Rectal smooth muscle tissue (tissue), 1 donor: ENCODE data around the gene ANXA7.

Experiments
- H3K27ac ChIP-seq: one replicate; pipeline ENCODE4 v1.7.0; 2013; ENCODE audit warnings: low read depth, low read length, inconsistent platforms
- H3K27me3 ChIP-seq: one replicate; pipeline ENCODE4 v1.7.0; 2013; ENCODE audit warnings: low read length; ENCODE audit not compliant: control insufficient read depth, insufficient read depth
- H3K36me3 ChIP-seq: one replicate; pipeline ENCODE4 v1.7.0; 2013; ENCODE audit warnings: low read length; ENCODE audit not compliant: control insufficient read depth, insufficient read depth
- H3K4me1 ChIP-seq: one replicate; pipeline ENCODE4 v1.7.0; 2013; ENCODE audit warnings: low read length; ENCODE audit not compliant: control insufficient read depth, insufficient read depth
- H3K4me3 ChIP-seq: one replicate; pipeline ENCODE4 v1.7.0; 2013; ENCODE audit warnings: low read length
- H3K9ac ChIP-seq: one replicate; pipeline ENCODE4 v1.7.0; 2013; ENCODE audit warnings: low read length

Gene ANXA7

DNA sequence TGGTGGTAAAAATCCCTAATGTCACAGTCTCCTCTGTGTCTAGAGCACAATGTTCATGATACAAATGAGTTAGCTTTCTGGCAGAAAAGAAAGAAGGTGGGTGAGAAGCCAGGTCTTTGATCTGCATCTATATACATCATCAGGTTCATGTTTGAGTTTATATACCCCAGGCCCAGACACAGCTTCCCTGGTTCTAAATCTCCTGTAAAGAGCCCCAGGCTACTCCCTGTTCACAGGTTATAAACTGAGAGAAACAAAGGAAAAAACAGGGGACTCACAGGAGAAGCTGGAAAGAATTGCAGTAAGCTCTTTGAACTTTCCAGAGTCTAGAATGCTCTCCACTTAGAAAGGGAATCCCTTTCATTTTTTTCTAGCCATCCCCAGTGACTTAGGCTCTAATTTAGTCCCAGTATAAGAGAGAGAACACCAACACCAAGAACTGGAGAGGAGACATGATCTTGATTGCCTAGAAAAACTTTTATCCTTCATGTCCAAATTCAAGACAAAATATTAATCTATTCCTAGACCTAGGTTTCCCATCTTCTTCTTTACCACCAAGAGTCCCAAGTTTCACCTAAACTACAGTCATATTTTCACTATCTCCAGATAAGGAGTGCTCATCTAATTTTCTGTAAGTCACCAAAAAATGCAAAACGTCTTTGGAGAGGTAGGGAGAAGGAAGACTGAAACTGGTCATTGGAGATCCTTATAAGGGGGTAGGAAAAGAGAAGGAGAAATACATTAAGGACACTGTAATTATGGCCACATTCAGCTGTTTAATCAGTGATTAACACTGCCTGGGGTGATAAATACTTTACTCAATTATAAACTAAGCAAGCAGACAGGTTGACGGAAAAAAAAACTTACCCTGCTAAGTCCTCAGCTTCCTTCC lies 19.0 kb upstream of the ANXA7 start:
- H3K4me3 ChIP-seq: no peak overlapping the region
- no peaks in the 10 kb centered on the region for H3K4me1 ChIP-seq
- no peak overlapping the region for H3K27ac ChIP-seq
- H3K27me3 ChIP-seq: no peaks in the 10 kb centered on the region
- no peaks in the 10 kb centered on the region for H3K36me3 ChIP-seq
- H3K9ac ChIP-seq: no peak overlapping the region

DNA sequence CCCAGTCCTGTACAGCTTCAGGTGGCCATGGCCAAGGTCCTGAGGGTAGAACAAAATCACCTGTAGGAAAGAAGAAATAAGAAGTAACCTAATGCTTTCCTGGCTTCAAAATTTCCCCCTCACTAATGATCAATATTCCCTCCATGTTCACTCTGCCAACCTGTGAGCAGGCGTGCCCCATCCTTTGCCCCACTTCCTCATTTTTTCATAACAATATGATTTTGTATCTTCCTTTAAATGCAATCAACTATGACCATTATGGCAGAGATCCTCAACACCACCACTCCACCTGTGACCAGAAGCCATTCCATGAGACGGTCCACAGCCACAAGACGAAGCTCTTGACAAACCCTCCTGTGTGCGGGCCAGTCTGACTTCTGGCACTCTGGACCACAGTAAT lies 12.5 kb upstream of the ANXA7 start:
- H3K27me3 ChIP-seq: no peaks in the 10 kb centered on the region
- peaks cover 20% of the 10 kb centered on the region for H3K36me3 ChIP-seq
- H3K9ac ChIP-seq: no peak overlapping the region
- no peak overlapping the region for H3K27ac ChIP-seq
- H3K4me1 ChIP-seq: no peaks in the 10 kb centered on the region
- no peak overlapping the region for H3K4me3 ChIP-seq

DNA sequence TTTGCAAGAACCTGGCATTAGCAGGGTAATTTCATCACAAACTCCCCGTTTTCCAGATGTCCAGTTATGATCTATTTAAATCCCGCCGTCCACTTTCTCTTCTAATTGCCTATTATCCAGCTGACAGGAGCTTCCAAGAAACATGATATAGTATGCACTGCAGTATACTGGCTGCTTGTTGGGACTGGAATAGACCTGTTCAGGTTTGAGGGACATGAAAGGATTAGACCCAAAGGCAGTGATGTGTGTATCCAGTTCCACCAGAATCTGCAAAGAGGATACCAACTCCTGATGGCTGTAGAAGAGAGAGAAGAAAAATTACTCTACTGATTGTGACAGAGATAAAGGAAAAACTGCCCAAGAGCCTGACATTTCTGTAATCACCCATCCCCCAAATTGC lies 10.6 kb upstream of the ANXA7 start:
- Histone ChIP-seq H3K27ac (no peak overlapping the region), H3K4me1 (no peaks in the 10 kb centered on the region), H3K27me3 (no peaks in the 10 kb centered on the region), H3K9ac (no peak overlapping the region), H3K36me3 (peaks cover 20% of the 10 kb centered on the region), H3K4me3 (no peak overlapping the region)

DNA sequence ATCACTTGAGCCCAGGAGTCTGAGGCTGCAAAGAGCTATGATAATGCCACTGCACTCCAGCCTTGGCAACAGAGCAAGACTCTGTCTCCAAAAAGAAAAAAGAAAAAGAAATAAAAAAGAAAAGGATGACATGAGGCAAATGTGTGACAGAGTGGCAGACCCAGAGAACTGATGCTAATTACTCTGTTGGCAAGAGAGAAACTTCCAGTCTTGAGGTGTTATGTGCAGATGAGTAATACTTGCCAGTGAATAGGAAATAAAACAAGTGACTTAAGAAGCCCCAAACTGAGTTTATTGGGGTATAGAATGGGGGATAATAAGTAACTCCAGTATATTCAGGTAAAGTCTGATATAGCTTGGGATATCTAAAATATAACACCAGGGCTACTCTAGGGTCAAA lies 9.5 kb upstream of the ANXA7 start:
- Histone ChIP-seq H3K4me3 (no peak overlapping the region), H3K27me3 (no peaks in the 10 kb centered on the region), H3K36me3 (peaks cover 20% of the 10 kb centered on the region), H3K9ac (no peak overlapping the region), H3K27ac (no peak overlapping the region), H3K4me1 (no peaks in the 10 kb centered on the region)

DNA sequence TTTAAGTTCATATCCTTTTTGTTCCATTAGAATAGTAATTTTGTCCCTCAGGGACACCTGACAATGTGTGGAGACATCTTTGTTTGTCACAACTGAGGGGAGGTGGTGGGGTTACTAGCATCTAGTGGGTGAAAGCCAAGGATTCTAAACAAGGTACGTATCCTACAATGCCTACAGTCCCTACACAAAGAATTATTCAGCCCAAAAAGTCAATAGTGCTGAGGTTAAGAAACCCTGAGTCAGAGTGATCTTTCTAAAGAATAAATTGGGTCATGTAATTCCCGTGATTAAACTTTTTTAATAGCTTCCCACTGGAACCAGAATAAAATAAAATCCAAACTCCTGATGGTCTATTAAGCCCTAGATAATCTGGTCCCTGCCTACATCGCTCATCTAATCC lies 2.7 kb upstream of the ANXA7 start:
- Histone ChIP-seq H3K27me3 (no peaks in the 10 kb centered on the region), H3K4me1 (peaks cover 3% of the 10 kb centered on the region), H3K4me3 (no peak overlapping the region), H3K27ac (no peak overlapping the region), H3K36me3 (no peaks in the 10 kb centered on the region), H3K9ac (no peak overlapping the region)

DNA sequence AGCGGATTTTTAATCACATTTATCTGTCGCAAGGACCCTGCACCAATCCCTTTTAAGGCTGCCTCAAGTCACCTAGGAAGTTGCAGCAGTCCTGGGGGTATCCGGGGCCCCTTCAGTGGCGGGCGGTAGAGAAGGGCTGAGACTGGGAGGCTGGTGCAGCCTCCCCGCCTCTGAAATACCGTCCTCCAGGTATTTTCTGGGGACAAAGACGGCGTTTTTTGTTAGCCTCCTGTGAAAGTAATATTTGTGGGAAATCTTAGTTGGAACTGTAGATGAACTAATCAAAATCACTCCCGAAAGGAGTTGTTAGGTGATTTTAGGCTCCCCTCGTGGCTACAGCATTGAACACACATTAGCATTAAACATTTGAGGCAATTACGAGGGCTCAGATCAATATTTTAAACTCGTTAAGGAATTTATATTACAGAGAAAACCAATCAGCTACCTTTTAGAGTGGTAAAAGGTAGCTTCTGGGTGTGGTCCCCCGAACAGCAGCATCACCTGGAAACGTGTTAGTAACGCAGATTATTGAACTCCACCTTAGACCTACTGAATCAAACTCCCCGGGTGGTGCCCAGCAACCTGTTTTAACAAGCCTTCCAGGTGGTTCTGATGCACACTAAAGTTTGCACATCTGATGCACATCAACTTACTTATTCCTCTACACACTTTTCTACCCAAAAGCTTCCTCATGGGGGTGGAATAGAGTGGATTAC lies 530 bp upstream of the ANXA7 start:
- H3K36me3 ChIP-seq: no peaks in the 10 kb centered on the region
- H3K4me3 ChIP-seq: peak overlapping the region; percentile 93
- peak overlapping the region; percentile 40 for H3K9ac ChIP-seq
- H3K27me3 ChIP-seq: no peaks in the 10 kb centered on the region
- peak overlapping the region; percentile 66 for H3K27ac ChIP-seq
- H3K4me1 ChIP-seq: peaks cover 3% of the 10 kb centered on the region

DNA sequence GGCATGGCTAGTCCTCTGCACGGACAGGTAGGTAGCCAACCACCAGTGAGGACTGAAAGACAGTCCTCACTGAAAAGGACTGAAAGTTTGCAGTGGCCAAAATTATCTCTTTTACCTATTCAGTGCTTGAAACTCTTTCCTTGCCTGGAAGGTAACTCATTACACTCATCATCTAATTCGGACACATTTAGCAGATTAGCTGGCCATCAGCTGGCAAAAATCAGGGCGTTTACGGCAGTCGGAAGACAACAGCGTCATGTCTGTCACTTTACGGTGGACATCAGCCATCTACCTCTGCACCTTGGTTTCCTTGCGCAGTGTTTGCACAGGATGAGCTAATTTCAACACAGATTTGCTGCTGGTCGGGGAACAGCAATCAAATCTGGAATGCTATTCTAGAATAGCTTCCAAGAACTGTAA lies 740 bp downstream of the ANXA7 start:
- Histone ChIP-seq H3K4me3 (peak overlapping the region; percentile 93), H3K36me3 (no peaks in the 10 kb centered on the region), H3K4me1 (peaks cover 3% of the 10 kb centered on the region), H3K27ac (peak overlapping the region; percentile 97), H3K9ac (peak overlapping the region; percentile 75), H3K27me3 (no peaks in the 10 kb centered on the region)

DNA sequence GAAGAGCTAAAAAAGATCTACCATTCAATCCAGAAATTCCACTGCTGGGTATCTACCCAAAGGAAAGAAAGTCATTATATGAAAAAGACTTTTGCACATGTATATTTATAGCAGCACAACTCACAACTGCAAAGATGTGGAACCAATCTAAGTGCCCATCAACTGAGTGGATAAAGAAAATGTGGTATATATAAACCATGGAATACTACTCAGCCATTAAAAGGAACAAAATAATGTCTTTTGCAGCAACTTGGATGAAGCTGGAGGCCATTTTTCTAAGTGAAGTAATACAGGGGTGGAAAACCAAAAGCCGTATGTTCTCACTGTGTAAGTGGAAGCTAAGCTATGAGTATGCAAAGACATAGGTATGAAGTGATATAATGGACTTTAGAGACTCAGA lies 3.0 kb downstream of the ANXA7 start:
- H3K4me1 ChIP-seq: peaks cover 3% of the 10 kb centered on the region
- H3K9ac ChIP-seq: no peak overlapping the region
- no peak overlapping the region for H3K4me3 ChIP-seq
- no peaks in the 10 kb centered on the region for H3K36me3 ChIP-seq
- H3K27ac ChIP-seq: no peak overlapping the region
- no peaks in the 10 kb centered on the region for H3K27me3 ChIP-seq

DNA sequence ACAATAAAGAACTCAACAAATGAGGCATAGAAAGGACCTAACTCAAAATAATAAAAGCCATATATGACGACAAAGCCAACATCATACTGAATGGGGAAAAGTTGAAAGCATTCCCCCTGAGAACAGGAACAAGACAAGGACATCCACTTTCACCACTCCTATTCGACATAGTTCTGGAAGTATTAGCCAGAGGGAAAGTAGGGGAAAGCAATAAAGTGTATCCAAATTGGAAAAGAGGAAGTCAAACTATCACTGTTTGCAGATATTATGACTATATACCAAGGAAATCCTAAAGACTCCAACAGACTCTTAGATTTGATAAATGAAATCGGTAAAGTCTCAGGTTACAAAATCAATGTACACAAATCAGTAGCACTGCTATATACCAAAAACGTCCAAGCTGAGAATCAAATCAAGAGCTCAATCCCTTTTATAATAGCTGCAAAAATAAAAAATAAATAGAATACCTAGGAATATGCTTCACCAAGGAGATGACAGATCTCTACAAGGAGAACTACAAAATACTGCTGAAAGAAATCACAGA lies 4.8 kb downstream of the ANXA7 start:
- H3K9ac ChIP-seq: no peak overlapping the region
- H3K27ac ChIP-seq: no peak overlapping the region
- H3K4me3 ChIP-seq: no peak overlapping the region
- H3K36me3 ChIP-seq: no peaks in the 10 kb centered on the region
- no peaks in the 10 kb centered on the region for H3K27me3 ChIP-seq
- peaks cover 3% of the 10 kb centered on the region for H3K4me1 ChIP-seq

DNA sequence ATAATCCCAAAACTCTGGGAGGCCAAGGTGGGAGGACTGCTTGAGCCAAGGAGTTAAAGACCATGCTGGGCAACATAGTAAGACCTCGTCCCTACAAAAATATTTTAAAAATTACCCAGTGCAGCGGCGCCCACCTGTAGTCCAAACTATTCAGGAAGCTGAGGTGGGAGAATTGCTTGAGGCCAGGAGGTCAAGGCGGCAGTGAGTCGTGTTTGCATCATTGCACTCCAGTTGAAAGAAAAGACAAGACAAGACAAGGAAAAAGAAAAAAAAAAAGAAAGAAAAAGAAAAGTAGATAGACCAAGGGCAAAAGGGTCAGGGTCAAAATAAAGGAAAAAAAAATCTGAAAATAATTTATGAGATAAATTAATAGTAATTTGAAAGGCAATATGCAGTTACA lies 5.8 kb downstream of the ANXA7 start:
- Histone ChIP-seq H3K36me3 (no peaks in the 10 kb centered on the region), H3K9ac (no peak overlapping the region), H3K4me1 (peaks cover 3% of the 10 kb centered on the region), H3K27me3 (no peaks in the 10 kb centered on the region), H3K4me3 (no peak overlapping the region), H3K27ac (no peak overlapping the region)

DNA sequence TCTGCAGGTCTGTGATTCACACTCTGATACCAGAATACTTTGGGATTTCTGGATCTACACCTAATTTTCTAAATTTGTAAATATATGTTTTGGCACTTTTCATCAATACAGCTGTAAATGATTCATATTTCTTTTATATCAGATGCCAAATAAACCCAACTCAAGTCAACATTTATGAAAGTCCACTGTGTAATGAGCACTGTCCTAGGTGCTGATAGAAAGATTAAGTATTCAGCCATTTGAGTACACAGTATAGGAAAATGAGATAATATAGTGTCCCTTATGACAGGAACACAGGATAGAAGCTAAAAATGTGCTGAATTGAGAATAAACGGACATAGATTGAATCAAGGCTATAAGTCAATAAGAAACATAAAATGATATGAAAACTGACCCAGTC lies 6.4 kb downstream of the ANXA7 start:
- H3K9ac ChIP-seq: no peak overlapping the region
- H3K36me3 ChIP-seq: no peaks in the 10 kb centered on the region
- no peak overlapping the region for H3K4me3 ChIP-seq
- H3K4me1 ChIP-seq: no peaks in the 10 kb centered on the region
- no peaks in the 10 kb centered on the region for H3K27me3 ChIP-seq
- no peak overlapping the region for H3K27ac ChIP-seq

DNA sequence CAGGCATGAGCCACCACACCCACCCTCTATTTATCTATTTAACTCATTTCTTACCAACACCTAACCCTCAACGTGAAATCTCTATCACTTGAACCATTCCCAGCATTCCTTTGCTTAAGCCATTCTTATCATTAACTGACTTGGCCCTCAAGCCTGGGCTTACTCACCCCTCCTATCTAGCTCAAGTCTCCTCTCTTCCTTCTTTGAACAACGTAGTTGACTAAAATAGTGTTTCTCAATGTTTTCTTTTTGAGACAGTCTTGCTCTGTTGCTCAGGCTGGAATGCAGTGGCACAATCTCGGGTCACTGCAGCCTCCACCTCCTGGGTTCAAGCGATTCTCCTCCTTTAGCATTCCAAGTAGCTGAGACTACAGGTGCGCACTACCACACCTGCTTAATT lies 7.0 kb downstream of the ANXA7 start:
- Histone ChIP-seq H3K27ac (no peak overlapping the region), H3K4me1 (no peaks in the 10 kb centered on the region), H3K36me3 (no peaks in the 10 kb centered on the region), H3K9ac (no peak overlapping the region), H3K4me3 (no peak overlapping the region), H3K27me3 (no peaks in the 10 kb centered on the region)
